HCT116 (cell line): ENCODE data around the gene MGAT4A.

Source experiments
- POLR2AphosphoS5 ChIP-seq: IDR thresholded peaks from 2 replicates; pipeline ENCODE4 v1.6.1; 2011; ENCODE audit warnings: mild to moderate bottlenecking, low read depth, low read length, moderate library complexity
- YY1 ChIP-seq: IDR thresholded peaks from 2 replicates; pipeline ENCODE4 v1.6.1; 2011; ENCODE audit warnings: low read length, low read depth, moderate library complexity, mild to moderate bottlenecking; ENCODE audit not compliant: insufficient replicate concordance; ENCODE audit errors: extremely low read depth
- TF ChIP-seq, protein P1 (sequence below), 3 experiments: fragments of 200-600 bp in 1 of 3; sonication (generic) in 1 of 3; IDR thresholded peaks in 2 of 3; conservative IDR thresholded peaks in 1 of 3; 2 replicates each; pipeline ENCODE4 v1.5.1; 2012 to 2017; ENCODE audit warnings: low read depth in 2 of 3, low read length in 2 of 3, antibody characterized with exemption in 1 of 3, borderline replicate concordance in 1 of 3, control low read depth in 1 of 3, mild to moderate bottlenecking in 1 of 3, mixed read lengths in 1 of 3, mixed run types in 1 of 3, moderate library complexity in 1 of 3; ENCODE audit not compliant: insufficient read depth in 1 of 3

DNA sequence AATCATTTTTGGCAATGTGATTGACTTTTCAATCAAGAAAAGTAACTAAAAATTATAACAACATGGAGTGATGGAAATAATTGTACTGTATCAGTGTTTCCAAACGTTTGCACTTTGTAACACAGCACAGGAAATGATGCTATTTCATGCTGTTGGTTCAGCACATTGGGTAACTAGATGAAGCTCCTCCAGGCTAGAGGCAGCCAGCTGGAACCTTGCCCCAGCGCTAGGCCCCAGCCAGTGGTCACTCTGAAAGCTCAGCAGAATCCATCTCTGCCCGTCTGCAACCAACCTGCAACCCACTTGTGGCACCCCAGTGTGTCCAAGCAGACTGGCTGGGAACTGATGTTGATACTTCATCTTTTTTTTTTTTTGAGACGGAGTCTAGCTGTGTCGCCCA is 107.3 kb downstream of the MGAT4A start:
- TF ChIP-seq, protein P1, sequence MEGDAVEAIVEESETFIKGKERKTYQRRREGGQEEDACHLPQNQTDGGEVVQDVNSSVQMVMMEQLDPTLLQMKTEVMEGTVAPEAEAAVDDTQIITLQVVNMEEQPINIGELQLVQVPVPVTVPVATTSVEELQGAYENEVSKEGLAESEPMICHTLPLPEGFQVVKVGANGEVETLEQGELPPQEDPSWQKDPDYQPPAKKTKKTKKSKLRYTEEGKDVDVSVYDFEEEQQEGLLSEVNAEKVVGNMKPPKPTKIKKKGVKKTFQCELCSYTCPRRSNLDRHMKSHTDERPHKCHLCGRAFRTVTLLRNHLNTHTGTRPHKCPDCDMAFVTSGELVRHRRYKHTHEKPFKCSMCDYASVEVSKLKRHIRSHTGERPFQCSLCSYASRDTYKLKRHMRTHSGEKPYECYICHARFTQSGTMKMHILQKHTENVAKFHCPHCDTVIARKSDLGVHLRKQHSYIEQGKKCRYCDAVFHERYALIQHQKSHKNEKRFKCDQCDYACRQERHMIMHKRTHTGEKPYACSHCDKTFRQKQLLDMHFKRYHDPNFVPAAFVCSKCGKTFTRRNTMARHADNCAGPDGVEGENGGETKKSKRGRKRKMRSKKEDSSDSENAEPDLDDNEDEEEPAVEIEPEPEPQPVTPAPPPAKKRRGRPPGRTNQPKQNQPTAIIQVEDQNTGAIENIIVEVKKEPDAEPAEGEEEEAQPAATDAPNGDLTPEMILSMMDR (IDR thresholded peaks at IDR 0.05 in 2 of 3, conservative IDR thresholded peaks at IDR 0.05 in 1 of 3; ENCODE audit: borderline replicate concordance in 1 of 3, insufficient read depth in 1 of 3, low read depth in 2 of 3, low read length in 2 of 3), result no peak
- no peak for TF ChIP-seq POLR2AphosphoS5
- TF ChIP-seq YY1, result no peak
